Stimulated activated CD8-positive, alpha-beta memory T cell treated with anti-CD3 and anti-CD28 coated beads, Interleukin-4, amount 100 ng/mL, for 48 hours (primary cell): Measurements from ENCODE around the gene AMPD1.

Experiments
- DNase-seq: peaks from one replicate; pipeline ENCODE4 v3.0.0-alpha.2; 2020

The AMPD1 gene

GRCh38 chr1:114695430-114696058 lies at the start of gene AMPD1:
AMPD1 (minus strand) TSS chr1:114695546; CDS start chr1:114695471, 75 bp downstream.
- DNase-seq, result no peak

DNA sequence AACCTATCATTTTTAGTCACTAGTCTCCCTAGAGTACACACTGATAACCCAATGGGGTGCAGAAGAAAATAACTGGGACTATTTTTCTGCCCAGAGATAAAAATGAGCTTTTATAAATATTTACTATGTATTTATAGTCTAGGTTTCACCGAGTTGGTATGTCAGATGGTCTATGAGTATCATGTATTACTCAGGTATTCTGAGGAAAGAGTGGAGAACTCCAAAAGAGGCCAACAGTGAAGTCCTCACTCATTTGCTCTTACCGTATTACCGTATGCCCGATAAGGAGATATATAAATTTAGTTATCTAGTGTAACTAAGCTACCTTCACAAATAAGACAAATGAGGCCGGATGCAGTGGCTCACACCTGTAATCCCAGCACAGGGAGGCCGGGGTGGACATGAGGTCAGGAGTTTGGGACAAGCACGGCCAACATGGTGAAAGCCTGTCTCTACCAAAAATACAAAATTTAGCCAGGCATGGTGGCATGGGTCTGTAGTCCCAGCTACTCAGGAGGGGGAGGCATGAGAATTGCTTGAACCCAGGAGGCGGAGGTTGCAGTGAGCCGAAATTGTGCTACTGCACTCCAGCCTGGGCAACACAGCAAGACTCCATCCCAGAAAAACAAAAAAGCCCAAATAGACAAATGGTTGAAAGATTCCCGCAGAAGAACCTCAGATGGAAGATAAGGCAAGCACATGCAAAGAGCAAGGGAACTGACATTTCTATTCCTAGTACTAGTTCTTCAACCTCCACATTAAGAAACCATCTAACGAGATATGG lies 46.8 kb upstream of the AMPD1 start:
- no peak for DNase-seq

DNA sequence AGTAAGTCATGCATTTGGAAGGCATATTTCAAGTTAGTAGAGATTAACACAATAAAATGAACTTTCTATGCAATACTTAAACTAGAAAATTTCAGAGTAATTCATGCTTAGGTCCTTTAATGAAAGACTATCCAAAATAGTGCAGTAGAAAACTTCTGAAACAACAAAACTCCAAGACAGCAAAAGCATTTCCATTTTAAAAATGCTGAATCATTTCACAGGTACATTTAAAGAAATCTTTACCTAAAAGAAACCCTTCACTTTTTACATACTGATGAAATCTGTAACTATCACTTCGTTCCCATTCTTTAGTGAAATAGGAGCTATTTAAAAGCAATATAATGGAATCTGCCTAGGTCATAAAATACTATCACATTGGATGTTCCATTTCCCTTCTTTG lies 45.0 kb upstream of the AMPD1 start:
- no peak for DNase-seq

GRCh38 chr1:114737314-114737849 lies 42.0 kb upstream of the AMPD1 start:
- no peak for DNase-seq

DNA sequence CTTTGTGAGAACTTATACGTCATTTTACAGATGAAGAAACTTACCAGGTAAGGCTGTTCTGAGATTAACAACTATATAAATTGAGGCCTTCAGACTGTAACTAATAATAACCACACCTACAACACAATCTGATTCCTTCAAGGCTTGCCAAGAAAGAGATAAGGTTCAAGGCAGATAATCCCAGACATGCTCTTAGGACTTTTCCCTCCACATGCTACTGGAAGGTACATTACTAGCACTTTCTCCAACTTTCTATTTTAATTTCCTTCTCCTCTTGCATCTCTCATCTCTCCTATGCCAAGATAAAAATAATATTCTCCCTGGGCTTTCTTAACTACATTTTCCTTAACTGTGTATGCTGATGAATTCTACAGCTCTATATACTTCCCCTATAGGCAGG lies 40.1 kb upstream of the AMPD1 start:
- no peak for DNase-seq

DNA sequence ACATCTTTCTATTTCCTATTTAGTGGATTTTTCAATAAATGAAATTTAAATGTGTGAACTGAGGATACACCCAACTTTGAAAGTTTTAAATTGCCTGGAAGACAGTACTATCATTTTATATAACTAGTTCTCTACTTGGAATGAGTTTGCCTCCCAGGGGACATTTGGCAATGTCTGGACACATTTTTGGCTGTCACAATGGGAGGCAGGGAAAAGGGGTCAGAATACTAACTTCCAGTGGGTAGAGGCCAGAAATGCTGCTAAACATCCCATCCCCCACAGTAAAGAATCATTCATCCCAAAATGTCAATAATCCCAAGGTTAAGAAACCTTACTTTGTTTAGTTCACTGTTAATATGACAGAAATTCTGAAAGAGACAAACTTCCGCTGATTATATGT lies 34.4 kb upstream of the AMPD1 start:
- DNase-seq, result no peak

- DNase-seq, result no peak
Measured at GRCh38 chr1:114728553-114728952, 33.2 kb upstream of the AMPD1 start.

DNA sequence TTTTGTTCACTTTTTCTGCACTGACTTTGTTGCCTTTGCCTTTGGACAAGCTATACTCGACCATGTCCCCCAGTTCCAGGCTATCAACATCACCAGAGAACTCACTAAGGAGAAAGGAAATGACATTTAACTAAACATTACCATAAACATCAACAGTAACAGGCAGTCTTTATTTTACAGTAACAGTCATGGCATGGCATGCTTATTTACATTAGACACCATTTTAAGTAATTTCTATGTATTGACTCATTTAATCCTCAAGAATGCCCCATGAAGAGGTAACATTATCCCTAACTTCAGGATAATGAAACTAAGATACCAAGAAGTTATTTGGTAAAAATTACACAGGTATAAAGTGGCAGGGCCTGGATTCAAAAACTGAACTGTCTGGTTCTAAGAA lies 29.9 kb upstream of the AMPD1 start:
- DNase-seq, result no peak

- no peak for DNase-seq
Measured at GRCh38 chr1:114723915-114724314, 28.6 kb upstream of the AMPD1 start.

- DNase-seq, result no peak
Measured at GRCh38 chr1:114723457-114723856, 28.1 kb upstream of the AMPD1 start.

- DNase-seq, result no peak
Measured at GRCh38 chr1:114720492-114720891, 25.1 kb upstream of the AMPD1 start.

GRCh38 chr1:114719424-114719787 lies 24.1 kb upstream of the AMPD1 start:
- no peak for DNase-seq

DNA sequence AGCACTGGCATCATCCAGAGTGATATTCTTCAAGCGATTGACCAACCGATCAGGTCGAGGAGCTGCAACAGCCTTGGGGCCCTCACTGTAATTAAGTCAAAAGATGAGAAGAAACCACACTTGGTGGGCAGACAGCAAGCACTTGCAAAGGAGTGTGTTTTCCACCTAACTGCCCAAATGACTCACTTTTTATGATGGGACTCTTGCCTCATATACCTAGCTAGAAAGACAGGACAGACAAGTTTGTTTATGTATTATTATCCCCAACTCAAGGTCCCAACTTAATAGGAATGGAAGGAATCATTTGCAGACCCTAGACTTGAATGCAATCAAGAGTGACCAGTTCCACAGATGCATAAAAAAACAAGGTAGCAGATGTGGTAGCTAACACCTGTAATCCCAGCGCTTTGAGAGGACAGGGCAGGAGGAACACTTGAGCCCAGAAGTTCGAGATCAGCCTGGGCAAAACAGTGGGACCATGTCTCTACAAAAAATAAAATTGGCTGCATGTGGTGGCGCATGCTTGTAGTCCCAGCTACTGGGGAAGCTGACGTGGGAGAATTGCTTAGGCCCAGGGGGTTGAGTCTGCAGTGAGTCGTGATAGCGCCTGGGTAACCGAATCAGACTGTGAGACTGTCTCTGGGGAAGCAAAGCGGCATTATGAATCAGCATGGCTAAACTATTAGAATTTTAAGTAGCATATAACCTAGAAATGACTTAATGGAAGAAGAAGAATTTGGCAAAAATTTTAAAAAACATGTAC lies 23.5 kb upstream of the AMPD1 start:
- peak; percentile 43 for DNase-seq

GRCh38 chr1:114716304-114717170 lies 21.2 kb upstream of the AMPD1 start, which contains the start of gene NRAS:
NRAS (minus strand) TSS chr1:114716771; CDS start chr1:114716160, 611 bp downstream.
- DNase-seq, result peak; percentile 97

DNA sequence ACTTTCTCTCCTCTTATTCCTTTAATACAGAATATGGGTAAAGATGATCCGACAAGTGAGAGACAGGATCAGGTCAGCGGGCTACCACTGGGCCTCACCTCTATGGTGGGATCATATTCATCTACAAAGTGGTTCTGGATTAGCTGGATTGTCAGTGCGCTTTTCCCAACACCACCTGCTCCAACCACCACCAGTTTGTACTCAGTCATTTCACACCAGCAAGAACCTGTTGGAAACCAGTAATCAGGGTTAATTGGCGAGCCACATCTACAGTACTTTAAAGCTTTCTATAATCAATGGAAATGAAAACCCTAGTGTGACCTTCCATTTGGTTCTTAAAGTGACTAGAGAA lies 20.6 kb upstream of the AMPD1 start:
- DNase-seq, result no peak

GRCh38 chr1:114712977-114713376 lies 17.6 kb upstream of the AMPD1 start:
- no peak for DNase-seq

- no peak for DNase-seq
Measured at GRCh38 chr1:114710360-114710759, 15.0 kb upstream of the AMPD1 start.

- no peak for DNase-seq
Measured at GRCh38 chr1:114707604-114708003, 12.3 kb upstream of the AMPD1 start.

GRCh38 chr1:114703242-114703641 lies 7.9 kb upstream of the AMPD1 start:
- no peak for DNase-seq

DNA sequence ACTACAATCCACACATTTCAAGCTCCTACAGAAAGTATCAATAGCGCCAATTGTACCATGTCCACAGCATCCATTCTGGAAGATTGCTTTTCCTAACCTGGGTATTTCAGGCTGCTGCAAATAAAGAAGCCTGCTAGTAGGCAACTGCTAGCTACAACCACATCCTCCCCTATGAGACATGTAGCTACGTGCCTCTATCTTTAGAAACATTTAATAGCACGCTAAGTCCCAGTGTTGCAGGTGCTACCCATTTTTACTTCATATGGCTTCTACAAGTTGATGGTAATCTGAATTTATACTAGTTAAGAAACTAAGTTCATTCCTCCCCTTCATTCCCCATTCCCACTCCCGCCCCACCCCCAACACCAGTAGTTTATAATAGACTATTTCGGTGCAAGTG lies 7.4 kb upstream of the AMPD1 start:
- DNase-seq, result no peak

GRCh38 chr1:114701931-114702330 lies 6.6 kb upstream of the AMPD1 start:
- no peak for DNase-seq

GRCh38 chr1:114700036-114700600 lies 4.8 kb upstream of the AMPD1 start:
- no peak for DNase-seq
